22Rv1 (cell line): ENCODE measurements around the gene TAPBP.

Experiments
- CTCF ChIP-seq: fragments of 450-650 bp; IDR thresholded peaks from 2 replicates; pipeline ENCODE4 v1.5.1; 2017; ENCODE audit warnings: mild to moderate bottlenecking
- ZFX ChIP-seq: fragments of 450-650 bp; IDR thresholded peaks from 2 replicates; pipeline ENCODE4 v1.6.1; 2017; ENCODE audit warnings: antibody characterized with exemption, borderline replicate concordance

DNA sequence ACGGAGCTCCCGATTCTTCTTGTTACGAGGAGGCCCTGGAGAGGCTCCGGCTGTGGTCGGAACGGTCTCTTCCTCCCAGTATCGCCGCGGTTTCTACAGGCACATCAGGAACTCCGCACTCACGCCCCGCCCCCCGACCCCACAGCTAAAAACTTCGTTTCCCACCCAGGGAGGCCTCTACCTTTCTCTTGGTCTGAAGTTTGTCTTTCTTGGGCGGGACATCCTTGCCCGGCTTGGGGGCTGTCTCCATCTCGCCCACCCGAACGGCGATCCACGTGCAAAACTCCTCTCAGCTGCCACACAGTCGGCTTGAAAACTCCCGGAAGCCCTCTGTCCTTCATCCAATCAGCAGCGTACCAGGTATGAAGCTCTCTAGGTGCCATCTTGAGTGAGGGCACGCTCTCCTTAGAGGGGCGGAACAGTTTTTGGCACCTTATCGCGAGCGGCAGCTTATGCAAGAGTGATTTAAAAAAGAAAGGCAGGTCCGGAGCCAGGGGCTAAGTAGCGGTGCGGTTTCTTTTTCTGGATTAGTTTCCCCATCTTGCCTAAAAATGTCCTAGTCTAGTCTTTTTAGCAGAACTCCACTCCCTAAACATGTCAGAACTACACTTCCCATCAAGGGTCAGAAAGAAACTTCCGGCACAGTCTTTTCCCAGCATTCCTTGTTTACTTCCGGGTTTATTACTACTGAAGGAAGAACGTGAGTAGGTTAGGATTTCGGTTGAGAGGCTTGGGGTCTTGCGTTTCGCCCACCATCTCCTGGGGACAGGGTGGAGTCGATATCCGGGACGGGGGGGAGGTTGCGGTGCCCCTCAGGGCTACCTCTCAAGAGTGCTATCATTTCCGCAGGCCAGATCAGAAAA, 24.7 kb downstream of the TAPBP start, which contains the start of the genes PFDN6 and WDR46:
- no peak for TF ChIP-seq CTCF
- no peak for TF ChIP-seq ZFX
